ENCODE measurements around the gene GYS1. TPM values are rescaled to one million over a fixed set of nuclear protein-coding genes. Genes with fewer than 3 reads are reported as not detected.
"Not testable (repeated sequence)": the region's sequence is repeated elsewhere in the genome, so short reads cannot be mapped to it uniquely, and the experiment has no call there.

GYS1 gene
- total RNA-seq, 1 donor from 2014 or later = 42.0 TPM

GRCh38 chr19:49019242-49019932 is 26.3 kb upstream of the GYS1 start:
- peak; percentile 71 for DNase-seq (ENCODE audit: low spot score)
- intact Hi-C loops (cut with DNase I) = no loop called here
- peak; percentile 71 for ATAC-seq

GRCh38 chr19:49018388-49019241 is 25.5 kb upstream of the GYS1 start:
- DNase-seq (ENCODE audit: low spot score); intact Hi-C loops (cut with DNase I): not testable (repeated sequence)
- ATAC-seq = peak; percentile 20

DNA sequence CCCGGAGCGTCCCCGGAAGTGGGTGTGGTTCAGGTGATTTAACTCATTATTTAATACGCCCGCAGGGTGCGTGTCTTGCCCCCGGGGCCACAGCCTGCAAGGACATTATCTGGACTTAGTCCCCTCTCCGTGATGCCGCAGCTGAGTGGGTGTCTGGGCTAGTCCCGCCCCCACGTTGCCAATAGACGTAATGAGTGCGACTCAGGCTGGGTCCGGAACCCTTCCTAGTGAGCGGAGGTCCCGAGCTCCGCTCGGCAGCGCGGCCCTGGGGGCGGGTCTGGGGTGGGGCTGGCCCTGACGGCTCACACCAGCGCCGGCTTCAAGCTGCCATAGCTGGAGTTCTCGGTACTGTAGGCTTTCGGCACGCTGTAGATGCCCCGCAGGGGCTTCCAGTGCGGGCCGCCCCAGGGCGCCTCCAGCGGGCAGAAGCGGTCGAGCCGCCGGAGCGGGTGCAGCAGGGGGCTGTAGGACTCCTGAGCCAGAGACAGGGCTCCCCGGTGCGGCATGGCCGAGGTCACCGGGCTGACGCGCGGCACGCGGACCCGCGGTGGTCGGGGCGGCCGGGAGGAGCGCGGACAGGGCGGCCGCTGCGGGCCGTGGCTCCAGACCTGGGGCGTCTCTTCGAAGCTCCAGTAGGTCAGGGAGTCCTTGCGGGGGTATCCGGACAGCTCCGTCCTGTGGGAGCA is 24.7 kb upstream of the GYS1 start:
- ATAC-seq = peak; percentile 52
- intact Hi-C loops (cut with DNase I) = no loop called here
- no peak for DNase-seq (ENCODE audit: low spot score)

- intact Hi-C loops (cut with DNase I) = no loop called here
- ATAC-seq (no peak), DNase-seq (ENCODE audit: low spot score) (no peak)
These were observed 24.0 kb upstream of the GYS1 start, which contains the start of gene LHB for GRCh38 chr19:49017041-49017665. Gene LHB (minus strand): TSS chr19:49017091. CDS start chr19:49017081, 10 bp downstream.

DNA sequence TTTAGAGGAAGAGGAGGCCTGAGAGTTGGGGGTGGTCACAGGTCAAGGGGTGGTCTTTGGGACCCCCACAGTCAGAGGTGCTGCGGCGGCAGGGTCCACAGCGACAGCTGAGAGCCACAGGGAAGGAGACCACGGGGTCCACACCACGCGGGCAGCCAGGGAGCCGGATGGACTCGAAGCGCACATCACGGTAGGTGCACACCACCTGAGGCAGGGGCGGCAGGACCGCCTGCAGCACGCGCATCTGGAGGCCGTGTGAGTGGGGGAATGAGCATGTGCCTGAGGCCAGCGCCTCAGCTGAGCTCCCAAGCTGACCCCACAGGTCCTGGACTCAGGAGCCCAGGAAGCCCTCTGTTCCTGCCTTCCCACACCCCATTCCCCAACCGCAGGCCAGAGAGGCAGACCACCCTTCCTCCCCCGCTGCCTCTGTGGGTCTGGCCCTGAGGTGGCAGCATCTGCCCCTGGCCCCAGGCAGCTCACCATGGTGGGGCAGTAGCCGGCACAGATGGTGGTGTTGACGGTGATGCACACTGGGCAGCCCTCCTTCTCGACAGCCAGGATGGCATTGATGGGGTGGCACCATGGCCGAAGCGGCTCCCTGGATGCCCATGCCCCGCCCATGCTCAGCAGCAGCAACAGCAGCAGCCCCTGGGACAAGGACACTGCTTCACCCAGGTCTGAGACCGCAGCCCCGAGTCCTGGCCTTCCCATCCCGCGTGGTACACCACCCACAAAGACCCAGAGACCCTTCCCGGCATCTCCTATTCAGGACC is 23.1 kb upstream of the GYS1 start:
- intact Hi-C loops (cut with DNase I) = no loop called here
- ATAC-seq (no peak), DNase-seq (ENCODE audit: low spot score) (no peak)

GRCh38 chr19:49014870-49015255 is 21.8 kb upstream of the GYS1 start:
- intact Hi-C loops (cut with DNase I) = no loop called here
- DNase-seq (ENCODE audit: low spot score) = no peak
- ATAC-seq = no peak

DNA sequence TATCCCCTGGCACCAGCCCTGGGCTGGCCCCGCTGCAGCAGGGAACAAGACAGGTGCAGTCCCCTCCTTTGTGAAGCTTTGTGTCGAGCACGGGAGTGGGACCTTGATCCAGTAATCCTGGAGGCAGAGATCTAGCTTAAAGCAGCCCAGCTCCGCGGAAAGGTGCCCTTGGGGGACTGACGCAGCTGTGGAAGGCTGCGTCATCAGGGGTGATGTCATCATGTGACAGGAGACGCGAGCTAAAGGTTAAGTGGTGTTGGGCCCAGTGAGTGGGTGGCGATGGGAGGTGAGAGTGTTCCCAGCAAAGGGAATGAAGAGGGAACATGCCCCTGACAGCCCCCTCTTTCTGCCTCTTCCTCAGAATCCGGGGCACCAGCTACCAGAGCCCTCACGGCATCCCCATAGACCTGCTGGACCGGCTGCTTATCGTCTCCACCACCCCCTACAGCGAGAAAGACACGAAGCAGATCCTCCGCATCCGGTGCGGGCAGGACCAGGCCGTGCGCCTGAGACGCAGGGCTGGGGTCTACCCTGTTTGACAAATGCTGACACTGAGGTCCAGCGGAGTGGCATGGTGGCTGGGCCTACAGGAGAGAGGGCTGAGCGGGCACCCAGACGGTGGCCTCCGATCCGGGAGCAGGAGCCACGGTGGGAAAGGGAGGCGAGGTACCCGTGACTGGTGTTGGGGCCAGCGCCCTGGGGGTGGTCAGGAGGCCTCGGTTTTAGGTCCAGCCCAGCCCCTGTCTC is 21.2 kb upstream of the GYS1 start:
- ATAC-seq (no peak), DNase-seq (ENCODE audit: low spot score) (no peak)
- intact Hi-C loops (cut with DNase I) = no loop called here

DNA sequence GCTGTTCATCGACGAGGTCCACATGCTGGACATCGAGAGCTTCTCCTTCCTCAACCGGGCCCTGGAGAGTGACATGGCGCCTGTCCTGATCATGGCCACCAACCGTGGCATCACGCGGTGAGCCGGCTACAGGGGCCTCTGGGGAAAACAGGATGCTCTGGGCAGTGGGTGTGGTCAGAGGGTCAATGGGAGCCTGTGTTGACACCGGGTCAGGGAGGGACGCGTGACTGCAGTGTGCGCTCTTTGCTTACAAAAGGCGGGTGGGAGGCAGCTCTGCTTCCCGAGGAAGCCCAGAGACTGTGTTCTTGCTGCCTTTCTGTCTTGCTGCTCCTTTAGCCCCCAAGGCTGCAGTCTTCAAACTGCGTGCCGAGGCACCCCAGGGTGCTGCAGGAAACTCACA is 18.1 kb upstream of the GYS1 start:
- no peak for ATAC-seq
- no peak for DNase-seq (ENCODE audit: low spot score)
- intact Hi-C loops (cut with DNase I) = no loop called here

GRCh38 chr19:49010453-49010852 is 17.3 kb upstream of the GYS1 start:
- DNase-seq (ENCODE audit: low spot score) = no peak
- ATAC-seq = no peak
- intact Hi-C loops (cut with DNase I) = no loop called here

GRCh38 chr19:49009828-49010227 is 16.7 kb upstream of the GYS1 start:
- intact Hi-C loops (cut with DNase I) = no loop called here
- no peak for ATAC-seq
- no peak for DNase-seq (ENCODE audit: low spot score)

GRCh38 chr19:49006905-49007304 is 13.8 kb upstream of the GYS1 start:
- intact Hi-C loops (cut with DNase I) = no loop called here
- ATAC-seq = no peak

GRCh38 chr19:49004964-49005614 is 12.0 kb upstream of the GYS1 start:
- intact Hi-C loops (cut with DNase I) = no loop called here
- DNase-seq (ENCODE audit: low spot score) = no peak
- no peak for ATAC-seq

More at GRCh38 chr19:49006905-49007304, 13.8 kb upstream of the GYS1 start:
- no peak for DNase-seq (ENCODE audit: low spot score)

GRCh38 chr19:49004133-49004532 is 11.0 kb upstream of the GYS1 start:
- no peak for DNase-seq (ENCODE audit: low spot score)
- intact Hi-C loops (cut with DNase I) = no loop called here
- ATAC-seq = no peak

GRCh38 chr19:48999481-49000325 is 6.6 kb upstream of the GYS1 start:
- no peak for DNase-seq (ENCODE audit: low spot score)
- peak; percentile 18 for ATAC-seq
- intact Hi-C loops (cut with DNase I) = no loop called here

DNA sequence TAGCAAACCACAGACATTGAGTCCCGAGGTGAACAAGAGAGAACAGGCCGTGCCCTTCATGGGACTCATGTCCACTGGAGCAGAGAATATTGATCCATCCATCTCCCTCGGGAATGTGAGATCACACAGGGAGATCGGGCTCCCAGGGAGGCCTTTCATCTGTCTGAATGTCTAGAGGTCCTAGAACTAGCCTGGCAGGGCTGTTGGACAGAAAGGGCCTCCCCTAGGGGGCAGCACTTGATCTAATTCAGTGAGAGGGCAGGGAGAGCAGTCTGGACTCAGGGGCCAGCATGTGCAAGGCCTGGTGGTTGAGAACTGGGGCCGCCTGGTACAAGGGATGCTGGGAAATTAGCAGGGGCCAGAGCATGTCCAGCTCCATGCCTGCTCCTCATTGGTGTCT is 4.9 kb upstream of the GYS1 start:
- ATAC-seq (no peak), DNase-seq (ENCODE audit: low spot score) (no peak)
- intact Hi-C loops (cut with DNase I) = no loop called here

- intact Hi-C loops (cut with DNase I) = no loop called here
- no peak for DNase-seq (ENCODE audit: low spot score)
- ATAC-seq = no peak
These were observed 902 bp upstream of the GYS1 start for GRCh38 chr19:48994035-48994386.
